Upper lobe of right lung (tissue), 1 donor: ENCODE measurements around the gene AFG1L. TPM values are rescaled to one million over a fixed set of nuclear protein-coding genes. Genes with fewer than 3 reads are reported as not detected.

Experiments
- ATAC-seq: fragments of 200-7000 bp; cut with Tn5 transposase; one replicate; pipeline ENCODE4 v1.9.1; 2020; ENCODE audit warnings: mild to moderate bottlenecking, moderate library complexity
- DNase-seq: peaks from one replicate; pipeline ENCODE4 v3.0.0-alpha.2; 2020
- H3K27ac ChIP-seq: fragments of 200-600 bp; one replicate; pipeline ENCODE4 v1.8.0; 2022
- H3K27me3 ChIP-seq: fragments of 200-600 bp; one replicate; pipeline ENCODE4 v1.8.0; 2022; ENCODE audit warnings: mild to moderate bottlenecking
- H3K36me3 ChIP-seq: fragments of 200-600 bp; one replicate; pipeline ENCODE4 v1.8.0; 2022
- H3K4me1 ChIP-seq: fragments of 200-600 bp; one replicate; pipeline ENCODE4 v1.8.0; 2022
- H3K4me3 ChIP-seq: fragments of 200-600 bp; one replicate; pipeline ENCODE4 v1.8.0; 2022; ENCODE audit warnings: mild to moderate bottlenecking
- H3K9me3 ChIP-seq: fragments of 200-600 bp; one replicate; pipeline ENCODE4 v1.8.0; 2022
- CTCF ChIP-seq: fragments of 200-600 bp; IDR thresholded peaks from one replicate; pipeline ENCODE4 v1.8.0; 2022; ENCODE audit warnings: antibody characterized with exemption
- intact Hi-C: fragments of 100-400 bp; cut with DNase I; formaldehyde crosslinking; loops from one replicate; pipeline ENCODE4 v1.11.0; 2022
- total RNA-seq: library from RNA; stranded (reverse); fragmentation: NEBNext Ultra II Directional; extraction: Animal tissue kit (Norgen Biotek cat#: 25700); gene quantifications from one replicate; pipeline ENCODE4 v1.2.1, GENCODE V29; 2021
- donor health status: DM: no; HTN: yes; CAD: no; lungs with severe emphysema.

Gene AFG1L
- total RNA-seq, 1 donor from 2014 or later, result 7.7 TPM

DNA sequence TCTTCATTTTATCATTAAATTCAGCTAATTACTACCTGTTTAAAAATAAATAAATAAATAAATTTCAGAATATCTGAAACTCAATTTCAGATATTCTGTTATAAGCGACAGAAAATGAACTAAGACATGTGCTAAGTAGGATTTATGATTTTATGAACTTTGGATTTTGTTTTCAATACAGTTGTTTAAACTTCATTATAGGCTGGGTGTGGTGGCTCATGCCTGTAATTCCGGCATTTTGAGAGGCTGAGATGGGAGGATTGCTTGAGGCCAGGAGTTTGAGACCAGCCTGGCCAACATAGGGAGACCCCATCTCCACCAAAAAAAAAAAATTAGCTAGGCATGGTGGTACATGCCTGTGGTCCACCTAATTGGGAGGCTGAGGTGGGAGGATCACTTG, 36.0 kb downstream of the AFG1L start:
- Histone ChIP-seq H3K36me3 (no peaks in the 10 kb centered on the region), H3K4me1 (no peaks in the 10 kb centered on the region), H3K4me3 (no peak overlapping the region), H3K9me3 (no peaks in the 10 kb centered on the region), H3K27me3 (no peaks in the 10 kb centered on the region), H3K27ac (no peak overlapping the region)
- ATAC-seq, result no peak
- DNase-seq, result no peak
- no peak for TF ChIP-seq CTCF
- intact Hi-C loops, result no loop called here

DNA sequence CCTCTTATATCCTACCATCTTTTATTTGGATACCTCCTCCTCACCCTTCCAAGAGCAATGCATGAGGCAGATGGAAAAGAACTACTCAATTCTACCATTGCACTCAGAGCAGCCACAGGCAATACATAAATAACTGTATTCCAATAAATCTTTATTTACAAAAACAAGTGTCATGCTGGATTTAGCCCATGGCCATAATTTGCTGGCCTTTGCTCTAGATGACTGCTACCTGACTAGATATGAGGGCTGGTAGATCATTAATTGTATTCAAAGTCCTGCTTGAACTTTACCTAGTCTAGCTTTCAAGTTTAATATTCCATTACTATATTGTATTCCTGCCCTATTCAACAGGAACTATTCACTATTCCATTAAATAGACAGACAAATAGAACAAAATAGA, 37.1 kb downstream of the AFG1L start:
- Histone ChIP-seq H3K36me3 (no peaks in the 10 kb centered on the region), H3K4me1 (no peaks in the 10 kb centered on the region), H3K27ac (no peak overlapping the region), H3K9me3 (no peaks in the 10 kb centered on the region), H3K4me3 (no peak overlapping the region), H3K27me3 (no peaks in the 10 kb centered on the region)
- no peak for DNase-seq
- no peak for ATAC-seq
- intact Hi-C loops, result no loop called here
- no peak for TF ChIP-seq CTCF

- Histone ChIP-seq H3K27ac (no peak overlapping the region), H3K36me3 (no peaks in the 10 kb centered on the region), H3K4me1 (no peaks in the 10 kb centered on the region), H3K4me3 (no peak overlapping the region), H3K9me3 (no peaks in the 10 kb centered on the region), H3K27me3 (no peaks in the 10 kb centered on the region)
- DNase-seq (no peak), ATAC-seq (no peak)
- no peak for TF ChIP-seq CTCF
- intact Hi-C loops, result no loop called here
These were observed 42.1 kb downstream of the AFG1L start for GRCh38 chr6:108336971-108337370.

DNA sequence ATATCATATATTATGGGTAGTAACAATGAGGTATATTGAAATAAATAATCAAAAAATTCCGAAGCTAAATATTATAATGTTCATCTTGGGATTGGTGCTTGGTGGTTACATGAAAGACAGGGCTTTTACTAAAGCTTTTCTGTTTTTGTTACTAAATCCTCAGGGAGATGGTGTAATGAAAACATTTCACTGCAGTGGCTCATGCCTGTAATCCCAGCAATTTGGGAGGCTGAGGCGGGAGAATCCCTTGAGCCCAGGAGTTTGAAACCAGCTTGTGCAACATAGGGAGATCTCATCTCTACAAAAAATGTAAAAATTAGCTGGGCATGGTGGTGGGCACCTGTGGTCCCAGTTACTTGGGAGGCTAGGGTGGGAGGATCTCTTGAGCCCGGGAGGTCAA, 42.9 kb downstream of the AFG1L start:
- no peak for TF ChIP-seq CTCF
- no peak for DNase-seq
- Histone ChIP-seq H3K27me3 (no peaks in the 10 kb centered on the region), H3K9me3 (no peaks in the 10 kb centered on the region), H3K4me3 (no peak overlapping the region), H3K4me1 (no peaks in the 10 kb centered on the region), H3K36me3 (no peaks in the 10 kb centered on the region), H3K27ac (no peak overlapping the region)
- intact Hi-C loops, result no loop called here
- no peak for ATAC-seq

DNA sequence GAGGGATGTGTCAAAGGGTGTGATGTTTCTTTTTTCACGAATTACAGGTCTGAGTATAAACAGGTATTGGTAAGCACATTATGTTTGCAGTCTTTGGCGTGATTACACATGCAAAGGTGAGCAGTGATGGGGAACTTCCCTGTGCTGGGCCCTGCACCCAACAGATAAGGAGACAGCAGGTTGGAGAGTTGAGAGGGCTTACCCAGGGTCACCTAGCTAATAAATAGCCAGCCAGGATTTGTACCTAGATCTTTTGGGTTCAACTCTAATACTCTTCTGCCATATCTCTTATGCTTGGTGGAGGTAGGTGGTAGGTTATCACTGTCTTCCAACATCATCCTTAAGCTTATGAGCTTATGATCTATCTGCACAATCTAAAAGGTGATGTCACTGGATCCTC, 46.5 kb downstream of the AFG1L start:
- no peaks in the 10 kb centered on the region for H3K27me3 ChIP-seq
- H3K4me1 ChIP-seq, result no peaks in the 10 kb centered on the region
- DNase-seq, result no peak
- no peak for ATAC-seq
- no peak for TF ChIP-seq CTCF
- no peak overlapping the region for H3K27ac ChIP-seq
- H3K36me3 ChIP-seq, result no peaks in the 10 kb centered on the region
- H3K4me3 ChIP-seq, result no peak overlapping the region
- intact Hi-C loops, result no loop called here
- H3K9me3 ChIP-seq, result no peaks in the 10 kb centered on the region

DNA sequence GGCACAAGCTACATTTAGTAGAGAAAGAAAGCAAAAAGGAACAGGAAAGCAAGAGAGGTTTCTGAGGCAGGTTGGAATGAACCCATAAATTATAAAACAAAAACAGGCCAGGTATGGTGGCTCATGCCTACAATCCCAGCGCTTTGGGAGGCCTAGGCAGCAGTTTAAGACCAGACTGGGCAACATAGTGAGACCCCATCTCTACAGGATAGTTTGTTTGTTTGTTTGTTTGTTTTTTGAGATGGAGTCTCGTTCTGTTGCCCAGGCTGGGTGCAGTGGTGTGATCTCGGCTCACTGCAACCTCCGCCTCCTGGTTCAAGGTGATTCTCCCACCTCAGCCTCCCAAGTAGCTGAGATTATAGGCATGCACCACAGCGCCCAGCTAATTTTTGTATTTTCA, 49.0 kb downstream of the AFG1L start:
- Histone ChIP-seq H3K4me3 (no peak overlapping the region), H3K36me3 (no peaks in the 10 kb centered on the region), H3K27ac (no peak overlapping the region), H3K27me3 (no peaks in the 10 kb centered on the region), H3K9me3 (no peaks in the 10 kb centered on the region), H3K4me1 (no peaks in the 10 kb centered on the region)
- no peak for ATAC-seq
- no peak for TF ChIP-seq CTCF
- intact Hi-C loops, result no loop called here
- DNase-seq, result no peak
